Stimulated activated CD4-positive, alpha-beta T cell treated with anti-CD3 and anti-CD28 coated beads, Interleukin-15, amount 100 ng/mL, for 24 hours (primary cell): ENCODE measurements around the gene GINM1.

Experiments
- DNase-seq: peaks from one replicate; pipeline ENCODE4 v3.0.0-alpha.2; 2020

Gene GINM1

GRCh38 chr6:149565527-149566409 lies at the start of gene GINM1:
TSS of gene GINM1 (plus strand) at chr6:149566375. CDS start at chr6:149566415, 40 bp downstream.
- peak; percentile 96 for DNase-seq

GRCh38 chr6:149529650-149530049 lies 36.5 kb upstream of the GINM1 start:
- no peak for DNase-seq

- DNase-seq, result no peak
Measured at GRCh38 chr6:149534742-149535141, 31.4 kb upstream of the GINM1 start.

GRCh38 chr6:149541139-149541538 lies 25.0 kb upstream of the GINM1 start:
- no peak for DNase-seq

GRCh38 chr6:149544646-149545257 lies 21.4 kb upstream of the GINM1 start:
- no peak for DNase-seq

GRCh38 chr6:149545258-149545753 lies 20.9 kb upstream of the GINM1 start:
- peak; percentile 65 for DNase-seq

GRCh38 chr6:149545754-149546471 lies 20.3 kb upstream of the GINM1 start, which contains the start of gene PPIL4:
TSS of gene PPIL4 (minus strand) at chr6:149546043. CDS start at chr6:149546005, 38 bp downstream.
- peak; percentile 97 for DNase-seq

- no peak for DNase-seq
Measured at GRCh38 chr6:149551920-149552319, 14.3 kb upstream of the GINM1 start.

- DNase-seq, result no peak
Measured at GRCh38 chr6:149558029-149558428, 8.1 kb upstream of the GINM1 start.

GRCh38 chr6:149559389-149559788 lies 6.8 kb upstream of the GINM1 start:
- no peak for DNase-seq

- DNase-seq, result peak; percentile 17
Measured at GRCh38 chr6:149560736-149561135, 5.4 kb upstream of the GINM1 start.

- DNase-seq, result no peak
Measured at GRCh38 chr6:149563203-149563927, 2.8 kb upstream of the GINM1 start.

GRCh38 chr6:149563928-149564325 lies 2.2 kb upstream of the GINM1 start:
- DNase-seq, result no peak

GRCh38 chr6:149566410-149567193 lies 427 bp downstream of the GINM1 start:
- peak; percentile 68 for DNase-seq

- no peak for DNase-seq
Measured at GRCh38 chr6:149567194-149567586, 1.0 kb downstream of the GINM1 start.

- no peak for DNase-seq
Measured at GRCh38 chr6:149567945-149568585, 1.9 kb downstream of the GINM1 start.

GRCh38 chr6:149580880-149581279 lies 14.7 kb downstream of the GINM1 start:
- DNase-seq, result no peak

- DNase-seq, result no peak
Measured at GRCh38 chr6:149581349-149581748, 15.2 kb downstream of the GINM1 start.

- no peak for DNase-seq
Measured at GRCh38 chr6:149586149-149586548, 20.0 kb downstream of the GINM1 start.

- no peak for DNase-seq
Measured at GRCh38 chr6:149592983-149593382, 26.8 kb downstream of the GINM1 start.

- no peak for DNase-seq
Measured at GRCh38 chr6:149593408-149593807, 27.2 kb downstream of the GINM1 start.
